NCI-H128 (cell line): Measurements from ENCODE around the gene B9D1.
"Not testable (repeated sequence)": the region's sequence is repeated elsewhere in the genome, so short reads cannot be mapped to it uniquely, and the experiment has no call there.

Source experiments
- DNase-seq: peaks from one replicate; lab custom pipeline; 2025; ENCODE audit not compliant: unreplicated experiment; lab: John Stamatoyannopoulos, UW

Gene B9D1

DNA sequence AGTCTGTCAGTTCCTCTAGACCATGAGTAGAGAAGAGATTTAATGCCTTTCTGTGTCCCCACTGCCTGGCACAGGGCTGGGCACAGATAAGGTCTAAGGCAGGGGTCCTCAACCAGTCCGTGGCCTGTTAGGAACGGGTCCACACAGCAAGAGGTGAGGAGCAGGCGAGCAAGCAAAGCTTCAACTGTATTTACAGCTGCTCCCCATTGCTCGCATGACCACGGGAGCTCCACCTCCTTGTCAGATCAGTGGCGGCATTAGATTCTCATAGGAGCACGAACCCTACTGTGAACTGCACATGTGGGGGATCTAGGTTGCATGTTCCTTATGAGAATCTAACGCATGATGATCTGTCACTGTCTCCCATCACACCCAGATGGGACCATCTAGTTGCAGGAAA is 1.8 kb downstream of the B9D1 start:
- no peak for DNase-seq

DNA sequence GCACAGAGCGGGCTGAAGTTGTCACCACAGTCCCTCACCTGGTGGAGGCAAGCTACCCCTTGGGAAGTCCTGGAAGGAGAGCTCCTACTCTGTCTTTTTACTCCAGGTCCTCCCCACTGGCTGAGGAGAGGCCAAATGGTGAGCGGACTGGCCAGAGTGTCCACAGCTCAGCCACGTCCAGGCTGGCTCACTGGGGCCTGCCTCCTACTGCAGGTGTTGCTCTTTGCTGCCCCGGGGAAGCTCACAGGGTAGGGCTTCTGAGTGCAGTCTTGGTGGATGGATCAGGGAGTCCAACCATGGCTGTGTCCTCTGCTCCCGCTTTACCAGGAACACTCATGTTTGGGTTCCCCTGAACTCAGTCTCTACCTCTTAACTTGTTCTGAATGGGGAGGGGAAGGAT is 2.7 kb downstream of the B9D1 start:
- DNase-seq, result no peak

DNA sequence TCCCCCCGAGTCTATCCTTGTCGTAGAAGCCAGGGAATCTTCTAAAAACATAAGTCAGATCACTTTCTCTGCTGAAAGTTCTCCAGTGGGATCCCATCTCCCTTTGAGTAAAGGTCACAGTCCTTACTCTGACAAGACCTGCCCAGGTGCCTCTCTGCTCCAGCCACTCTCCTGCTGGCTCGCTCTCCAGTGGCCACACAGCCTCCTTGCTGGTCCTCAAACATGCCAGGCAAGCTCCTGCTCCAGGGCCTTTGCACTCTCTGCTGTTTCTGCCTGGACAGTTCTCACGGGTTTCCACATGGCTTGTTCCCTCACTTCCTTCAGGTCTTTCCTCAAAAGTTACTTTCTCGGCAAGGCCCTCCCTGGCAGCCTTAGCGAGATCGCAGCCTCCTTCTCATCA is 3.4 kb downstream of the B9D1 start:
- no peak for DNase-seq

DNA sequence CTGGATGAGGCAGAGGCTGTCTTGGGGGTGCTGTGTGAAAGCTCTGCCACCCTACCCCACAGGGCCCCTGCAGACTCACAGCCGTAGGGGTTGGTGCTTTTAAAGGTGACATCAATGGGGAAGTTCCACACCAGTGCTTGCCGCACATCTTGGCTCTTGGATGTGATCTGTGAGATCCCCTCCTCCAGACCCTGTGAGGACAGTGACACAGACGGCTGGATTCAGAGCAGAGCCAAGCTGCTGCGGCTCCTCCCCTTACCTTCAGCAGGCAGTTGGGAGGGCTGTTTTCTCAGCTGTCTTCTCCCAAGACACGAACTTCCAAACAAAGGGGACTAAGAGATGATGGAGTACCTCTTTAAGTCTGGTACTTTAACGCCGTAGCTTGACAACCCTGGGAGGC is 4.8 kb downstream of the B9D1 start:
- DNase-seq, result no peak

DNA sequence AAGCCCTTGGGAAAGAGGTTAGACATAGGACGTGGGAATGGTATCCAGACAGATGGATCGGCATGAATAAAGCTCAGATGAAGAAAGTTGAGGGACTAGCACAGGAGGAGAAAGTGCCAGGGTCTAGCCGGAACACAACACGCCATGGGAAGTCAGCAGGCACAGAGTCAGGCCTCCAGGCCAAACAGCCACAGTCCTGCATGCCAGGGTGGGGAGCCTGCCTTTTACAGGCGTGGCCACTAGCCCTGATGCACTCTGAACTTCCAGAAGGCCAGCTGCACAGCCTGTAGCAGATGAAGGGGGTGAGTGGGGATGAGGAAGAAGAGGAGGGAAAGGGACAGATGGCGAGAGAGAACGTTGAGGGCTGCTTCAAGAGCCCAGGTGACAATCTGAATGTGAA is 5.2 kb downstream of the B9D1 start:
- DNase-seq, result no peak

DNA sequence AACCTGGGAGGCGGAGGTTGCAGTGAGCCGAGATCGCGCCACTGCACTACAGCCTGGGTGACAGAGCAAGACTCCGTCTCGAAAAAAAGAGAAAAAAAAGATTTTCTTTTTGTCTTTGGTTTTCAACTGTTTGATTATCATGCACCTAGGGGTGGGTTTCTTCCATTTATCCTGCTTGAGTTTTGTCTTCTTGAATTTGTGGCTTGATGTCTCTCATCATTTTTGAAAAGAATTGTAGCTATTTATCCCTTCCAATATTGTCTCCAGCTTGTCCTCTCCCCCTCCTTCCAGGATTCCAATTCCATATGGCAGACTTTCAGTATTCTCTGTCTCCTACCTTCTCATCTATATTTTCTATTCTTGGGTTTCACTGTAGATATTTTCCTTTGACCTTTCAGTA is 7.8 kb downstream of the B9D1 start:
- no peak for DNase-seq

DNA sequence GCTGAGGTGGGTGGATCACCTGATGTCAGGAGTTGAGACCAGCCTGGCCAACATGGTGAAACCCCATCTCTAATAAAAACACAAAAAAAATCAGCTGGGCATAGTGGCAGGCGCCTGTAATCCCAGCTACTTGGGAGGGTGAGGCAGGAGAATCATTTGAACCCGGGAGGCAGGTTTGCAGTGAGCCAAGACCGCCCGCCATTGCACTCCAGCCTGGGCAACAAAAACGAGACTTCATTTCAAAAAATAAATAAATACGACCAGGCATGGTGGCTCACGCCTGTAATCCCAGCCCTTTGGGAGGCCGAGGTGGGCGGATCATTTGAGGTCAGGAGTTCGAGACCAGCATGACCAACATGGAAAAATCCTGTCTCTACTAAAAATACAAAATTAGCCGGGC is 9.1 kb downstream of the B9D1 start:
- not testable (repeated sequence) for DNase-seq

DNA sequence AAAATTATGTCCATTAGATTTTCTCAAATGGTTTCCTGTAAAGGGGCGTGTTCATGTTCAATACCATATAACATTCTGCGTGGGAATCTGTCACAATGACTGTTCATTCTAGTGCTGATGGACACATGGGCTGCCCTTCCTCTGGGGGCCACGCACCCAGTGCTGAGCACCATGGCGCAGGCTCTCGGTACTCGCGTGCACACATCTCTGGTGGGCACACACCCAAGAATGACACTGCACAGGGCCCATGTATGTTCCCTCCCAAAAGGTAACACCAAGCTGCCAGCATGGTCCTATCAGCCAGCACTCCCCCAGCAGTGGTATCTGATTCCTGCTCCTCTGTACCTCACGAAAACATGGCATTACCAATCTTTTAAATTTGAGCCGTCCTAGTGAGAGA is 13.7 kb downstream of the B9D1 start:
- no peak for DNase-seq

DNA sequence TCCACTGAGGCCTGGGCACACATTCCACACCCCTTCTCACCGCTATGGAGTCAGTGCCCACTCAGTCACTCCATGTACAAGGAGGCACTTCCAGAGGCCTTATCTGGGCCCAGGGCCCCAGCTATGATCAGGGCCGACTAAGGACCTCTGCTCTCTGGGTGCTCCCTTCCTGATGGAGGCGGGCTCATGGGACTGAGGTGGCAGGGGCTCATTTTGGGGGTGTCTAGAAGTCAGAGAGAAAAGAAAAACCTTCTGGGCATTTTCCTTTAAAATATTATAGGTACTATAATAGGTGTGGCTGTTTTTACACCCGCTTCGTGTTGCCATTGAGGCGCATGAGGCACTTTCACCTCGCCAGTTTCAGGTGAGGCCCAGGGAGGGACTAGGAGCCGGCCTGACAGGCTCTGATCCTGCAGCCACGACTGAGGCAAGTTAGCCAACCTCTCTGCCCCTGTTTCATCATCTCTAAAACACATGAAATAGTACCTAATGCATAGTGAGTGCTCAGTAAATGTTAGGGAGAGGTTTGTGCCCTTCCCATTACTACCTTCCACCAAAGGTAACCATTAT is 14.4 kb downstream of the B9D1 start:
- DNase-seq, result no peak

DNA sequence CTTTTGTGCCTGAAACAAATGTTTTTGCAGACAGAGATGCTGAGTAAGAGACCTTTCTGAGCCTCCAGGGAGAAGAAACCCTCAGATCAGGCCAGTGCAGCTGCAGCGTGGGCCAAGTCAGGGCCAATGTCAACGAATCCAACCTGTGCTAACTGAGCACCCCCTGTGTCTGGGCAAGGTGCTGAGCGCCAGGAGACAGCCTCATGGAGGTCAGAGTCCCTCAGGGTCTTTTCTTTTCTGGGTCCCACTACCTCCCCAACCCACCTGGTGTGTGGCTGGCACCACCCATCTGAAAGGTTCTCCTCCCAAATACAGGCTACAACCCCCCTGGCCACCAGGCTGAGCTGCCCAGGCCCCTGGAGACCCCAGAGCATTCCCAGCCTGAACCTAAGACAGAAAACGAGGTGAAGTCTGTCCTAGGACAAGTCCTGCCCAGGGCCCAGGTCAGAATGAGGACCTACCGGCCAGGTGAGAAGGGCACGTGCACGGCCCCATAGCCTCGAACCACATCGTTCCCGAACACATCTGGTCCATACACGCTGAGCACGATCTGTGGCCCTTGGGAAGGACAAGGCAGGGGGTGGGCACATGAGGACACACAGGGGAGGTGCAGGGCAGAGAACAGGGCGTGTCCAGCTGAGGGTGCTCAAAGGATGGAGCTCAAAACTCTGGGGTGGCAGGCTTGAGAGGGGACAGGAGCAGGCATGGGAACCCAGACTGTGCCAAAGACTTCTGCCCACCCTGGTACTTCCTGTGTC is 15.0 kb downstream of the B9D1 start:
- no peak for DNase-seq

DNA sequence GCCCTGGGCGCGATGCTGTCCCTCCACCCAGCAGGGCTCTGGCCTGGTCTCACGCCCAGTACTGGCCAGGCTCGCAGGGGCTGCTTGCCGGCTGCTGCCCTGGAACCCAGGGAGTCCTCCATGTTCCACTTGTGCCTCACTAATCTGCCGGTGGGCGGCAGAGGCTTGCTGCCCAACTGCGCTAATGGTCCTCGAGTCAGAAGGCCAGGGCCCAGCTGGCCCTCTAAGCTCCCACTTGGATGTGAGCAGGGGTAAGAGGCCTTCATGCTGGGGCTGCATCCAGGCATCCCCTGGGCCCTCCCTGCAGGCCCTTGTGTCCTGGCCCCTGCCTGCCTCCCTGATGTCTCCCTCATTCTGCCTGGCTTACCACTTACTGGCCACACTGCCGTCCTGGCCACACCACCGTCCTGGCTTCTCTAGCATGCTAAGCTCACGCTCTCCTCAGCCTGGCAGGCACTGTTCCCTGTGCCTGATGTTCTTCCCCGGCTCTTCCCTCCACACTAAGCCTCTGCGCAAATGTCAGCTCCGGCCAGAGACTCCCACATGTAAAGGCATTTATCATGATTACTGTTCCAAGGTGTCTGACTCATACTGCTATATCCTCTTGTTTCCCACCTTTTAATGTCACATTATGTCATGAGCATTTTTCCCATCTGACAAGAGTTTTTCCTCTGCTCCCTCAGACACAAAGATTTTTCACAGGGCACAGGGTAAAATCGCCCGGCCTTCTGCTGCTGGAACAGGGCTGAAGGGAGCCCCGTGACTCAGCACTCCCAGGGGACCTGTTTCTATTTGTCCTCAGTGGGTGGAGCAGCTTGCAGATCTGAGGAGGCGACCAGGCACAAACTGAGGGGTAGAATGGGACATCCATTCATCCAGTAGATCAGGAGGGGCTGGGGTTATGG is 15.9 kb downstream of the B9D1 start:
- no peak for DNase-seq

DNA sequence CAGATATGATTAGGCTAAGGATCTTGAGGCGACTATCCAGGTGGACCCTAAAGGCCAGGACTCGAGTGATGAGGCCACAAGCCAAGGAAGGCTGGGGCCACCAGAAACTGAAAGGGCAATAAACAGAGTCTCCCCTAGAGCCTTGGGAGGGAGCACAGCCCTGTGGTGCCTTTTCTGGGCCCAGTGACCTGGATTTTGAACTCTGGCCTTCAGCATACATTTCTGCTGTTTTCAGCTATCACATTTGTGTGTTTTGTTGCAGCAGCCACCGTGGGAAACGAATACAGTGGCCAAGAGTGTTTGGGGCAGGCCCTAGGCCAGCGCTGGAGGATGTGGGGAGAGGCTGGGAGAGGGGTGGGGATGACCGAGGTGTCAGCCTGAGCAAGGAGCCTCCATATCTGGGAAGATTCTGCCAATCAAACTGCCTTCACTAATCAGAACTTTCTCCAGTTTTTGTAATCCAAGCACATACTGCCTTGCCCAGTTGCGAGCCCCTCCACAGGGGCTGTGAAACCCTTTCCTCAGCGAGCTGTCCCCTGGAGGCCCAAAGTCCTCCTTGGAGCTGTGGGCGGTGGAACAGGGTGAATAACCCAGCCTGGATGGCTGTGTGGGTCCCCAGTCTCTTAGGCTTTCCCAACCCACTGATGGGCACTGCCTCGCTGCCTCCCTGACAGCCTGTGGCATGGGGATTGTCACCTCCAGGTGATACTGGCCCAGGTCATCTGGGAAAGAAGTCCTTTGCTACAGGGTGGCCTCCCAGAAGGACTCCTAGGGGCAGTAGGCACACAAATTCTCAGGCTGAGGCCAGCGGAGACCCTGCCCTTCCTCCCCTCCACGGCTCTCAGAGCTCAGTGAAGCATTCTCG is 16.8 kb downstream of the B9D1 start:
- no peak for DNase-seq

DNA sequence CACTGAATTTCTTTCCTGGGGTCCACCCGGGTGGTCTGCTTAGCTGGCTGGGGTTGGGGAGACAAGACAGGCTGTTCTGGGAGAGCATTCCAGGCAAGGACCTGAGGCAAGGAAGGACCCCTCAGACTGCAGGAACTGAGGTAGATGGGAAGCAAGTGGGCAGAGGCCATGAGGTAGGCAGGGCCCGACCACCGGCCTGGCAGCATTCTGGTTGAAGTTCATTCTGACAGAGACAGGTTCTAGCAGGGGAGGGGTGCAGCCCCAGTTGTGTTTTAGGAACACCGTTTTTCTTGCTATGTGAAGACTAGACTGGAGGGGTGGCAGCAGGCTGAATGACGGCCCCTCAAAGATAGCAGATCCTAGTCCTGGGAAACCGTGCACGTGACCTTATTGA is 17.5 kb downstream of the B9D1 start:
- DNase-seq, result no peak

DNA sequence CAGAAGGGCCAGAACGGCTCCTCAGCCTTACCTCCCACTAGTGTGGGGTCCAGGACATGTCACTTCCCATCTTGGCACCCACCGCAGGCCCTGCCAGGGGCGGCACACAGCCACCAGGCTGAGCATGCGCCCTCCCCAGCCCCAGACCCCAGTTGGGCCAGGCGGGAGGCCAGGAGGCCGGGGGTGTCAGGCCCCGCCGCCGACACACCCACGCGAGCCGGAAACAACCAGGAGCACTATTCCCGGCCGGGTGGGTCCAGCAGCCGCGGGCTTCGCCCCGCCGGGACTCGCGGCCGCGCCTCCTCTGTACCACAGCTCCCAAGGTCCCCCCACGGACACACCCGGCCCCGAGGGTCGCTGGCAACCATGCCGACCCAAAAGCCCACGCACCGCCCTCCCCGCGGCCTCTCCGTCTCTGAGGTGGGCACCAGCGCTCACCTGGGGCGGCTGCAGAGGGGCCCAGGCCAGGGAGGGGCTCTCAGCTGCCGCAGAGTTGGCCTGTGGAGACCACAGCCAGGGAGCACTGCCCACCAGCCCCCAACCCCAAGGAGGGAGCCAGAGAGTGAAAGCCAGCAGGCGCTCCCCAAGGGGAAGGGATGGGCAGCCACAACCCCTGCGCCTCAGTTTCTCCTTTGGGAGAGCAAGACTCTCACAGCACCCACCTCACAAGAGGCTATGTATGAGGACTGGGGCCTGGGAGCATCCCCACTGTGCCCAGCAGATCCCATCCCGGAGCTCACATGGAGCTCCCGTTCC is 18.0 kb downstream of the B9D1 start:
- DNase-seq, result no peak

DNA sequence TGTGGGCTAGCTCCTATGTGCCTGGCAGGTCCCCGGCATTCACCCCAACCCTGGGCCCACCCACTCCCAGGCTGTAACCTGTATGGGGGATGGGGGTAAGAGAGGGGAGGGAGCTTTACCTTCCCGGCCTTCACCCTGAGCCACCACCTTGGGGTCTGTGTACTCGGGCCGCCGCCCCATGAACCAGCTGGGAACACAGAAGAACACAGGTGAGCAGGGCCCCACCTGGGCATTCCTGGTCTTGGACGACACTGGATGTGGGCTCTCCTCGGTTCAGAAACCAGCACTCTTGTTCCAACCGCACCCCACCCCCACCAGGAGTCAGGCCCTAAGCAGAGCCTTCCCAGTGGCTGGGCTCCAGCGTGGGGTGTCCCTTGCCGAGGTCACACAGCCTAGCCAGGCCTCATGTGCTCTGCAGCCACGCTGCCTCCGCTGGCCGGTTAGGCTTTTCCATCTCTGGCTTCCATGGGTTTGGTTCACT is 18.8 kb downstream of the B9D1 start:
- no peak for DNase-seq

DNA sequence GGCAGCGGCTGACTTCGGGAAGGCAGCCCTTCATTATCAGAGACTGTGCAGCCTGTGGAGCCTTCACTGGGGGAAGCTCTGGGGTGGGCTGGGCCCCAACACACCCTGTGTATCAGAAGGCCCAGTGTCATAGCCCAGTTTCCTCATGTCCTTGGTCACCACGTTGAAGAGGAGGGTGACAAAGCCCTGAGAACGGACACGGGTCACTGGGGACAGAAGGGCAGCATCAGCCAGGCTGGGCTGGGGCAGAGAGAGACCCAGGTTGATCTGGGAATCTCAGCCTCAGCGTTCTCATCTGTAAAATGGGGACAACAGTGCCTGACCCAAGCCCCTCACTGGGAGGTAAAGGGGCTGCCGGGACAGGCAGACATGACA is 19.3 kb downstream of the B9D1 start:
- no peak for DNase-seq

DNA sequence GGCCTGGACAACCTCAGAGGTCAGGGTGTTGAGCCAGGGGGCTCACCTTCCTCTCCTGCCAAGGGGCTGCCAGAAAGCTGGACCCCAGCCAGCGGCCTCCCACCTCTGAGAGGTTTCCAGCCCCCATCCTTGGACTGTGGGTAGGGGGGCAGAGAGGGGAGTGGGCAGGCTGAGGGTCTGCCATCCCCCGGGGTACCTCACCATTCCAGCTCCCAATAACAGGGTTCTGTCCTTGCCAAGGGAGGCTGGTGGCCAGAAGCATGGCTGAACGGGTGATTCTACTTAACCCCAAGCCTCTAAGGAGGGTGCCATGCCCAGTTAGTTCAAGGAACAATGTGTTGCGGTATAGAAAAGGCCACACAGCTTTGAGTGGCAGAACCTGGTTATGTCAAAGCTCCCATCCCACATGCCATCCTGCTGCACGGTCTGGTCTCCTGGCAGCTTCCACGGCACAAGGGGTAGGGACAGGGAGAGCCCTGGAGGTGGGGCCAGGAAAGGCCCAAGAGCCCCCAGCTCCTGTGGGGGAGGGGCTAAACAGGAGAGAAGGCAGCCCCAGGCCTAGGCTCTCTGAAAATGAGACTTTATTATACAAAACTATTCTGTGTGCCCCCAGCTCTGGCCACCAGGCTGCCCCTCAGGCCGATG is 19.8 kb downstream of the B9D1 start:
- DNase-seq, result no peak

DNA sequence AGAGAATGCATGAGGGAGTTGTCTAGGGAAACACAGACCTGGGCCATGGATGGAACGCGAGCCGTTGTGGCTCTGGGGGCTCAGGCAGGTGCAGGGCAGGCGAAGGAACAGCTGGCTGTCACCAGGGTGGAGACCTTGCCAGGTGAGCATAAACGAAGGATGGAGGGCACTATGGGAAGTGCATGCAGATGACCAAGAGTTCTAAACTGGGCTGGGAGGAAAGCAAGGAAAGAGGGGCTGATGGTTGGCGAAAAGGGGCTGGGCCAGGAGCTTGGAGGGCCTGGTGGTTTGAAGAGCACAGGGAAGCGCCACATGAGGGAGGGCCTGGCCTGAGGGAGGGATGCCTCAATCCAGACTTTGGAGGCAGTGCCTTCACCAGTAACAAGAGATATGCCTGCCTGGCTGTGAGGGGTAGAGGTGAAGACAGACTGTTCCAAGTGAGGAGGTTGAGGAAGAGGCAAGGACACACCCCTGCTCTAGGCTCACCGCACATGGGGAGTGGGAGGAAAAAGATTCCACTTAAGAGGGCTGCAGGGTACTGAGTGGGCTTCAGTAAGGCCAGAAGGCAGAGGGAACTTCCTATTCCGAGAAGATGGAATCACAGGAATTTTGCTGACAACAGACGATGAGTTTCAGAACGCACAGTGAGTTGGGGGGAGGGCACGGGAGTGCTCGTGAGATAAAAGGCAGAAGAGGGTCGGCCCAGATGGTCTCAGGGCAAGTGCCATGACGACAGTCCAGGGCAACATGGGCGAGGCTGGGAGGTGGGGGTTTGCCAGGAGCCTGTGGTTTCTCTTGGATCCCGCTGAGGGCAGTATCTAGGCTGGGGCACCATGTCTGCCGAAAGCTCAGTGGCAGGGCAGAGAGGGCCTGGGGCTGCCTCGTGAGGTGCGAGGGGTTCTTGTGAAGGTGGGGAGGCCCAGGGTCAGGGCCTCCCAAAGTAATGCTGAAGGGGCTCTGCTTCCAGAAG is 20.6 kb downstream of the B9D1 start:
- no peak for DNase-seq

DNA sequence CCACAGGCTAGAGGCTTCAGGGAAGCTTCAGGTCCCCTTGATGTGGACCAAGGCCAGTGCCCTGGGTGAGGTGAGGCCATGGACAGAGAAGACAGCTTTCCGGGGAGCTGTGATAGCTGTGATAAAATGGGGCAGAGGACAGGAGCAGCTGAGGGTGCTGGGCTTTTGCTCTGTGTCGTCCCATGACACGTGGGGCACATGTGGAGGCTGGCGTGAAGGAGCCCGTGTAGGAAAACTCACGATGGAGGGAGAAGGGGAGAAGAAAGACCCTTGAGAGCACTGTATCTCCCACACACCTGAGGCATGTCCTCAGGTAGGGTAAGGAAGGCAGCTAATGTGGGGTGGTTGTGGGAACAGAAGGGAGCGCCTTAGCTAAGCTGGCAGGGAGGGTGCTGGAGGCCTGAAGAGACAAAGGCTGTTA is 21.3 kb downstream of the B9D1 start:
- no peak for DNase-seq
